Osteoblast (primary cell): ENCODE data around the gene SHISA6. TPM values are rescaled to one million over a fixed set of nuclear protein-coding genes. Genes with fewer than 3 reads are reported as not detected.

Experiments
- DNase-seq: peaks from one replicate; pipeline ENCODE4 v3.0.0; 2011; ENCODE audit warnings: low spot score, mixed read lengths; ENCODE audit not compliant: insufficient read length; ENCODE audit errors: missing footprints
- H2AFZ ChIP-seq: 2 replicates; pipeline ENCODE4 v1.6.0; 2011; ENCODE audit warnings: mild to moderate bottlenecking, low read length
- H3K27ac ChIP-seq: 2 replicates; pipeline ENCODE4 v1.5.1; 2011; ENCODE audit warnings: mild to moderate bottlenecking, low read depth, low read length, moderate library complexity
- H3K27me3 ChIP-seq: 2 replicates; pipeline ENCODE4 v1.6.0; 2012; ENCODE audit warnings: mild to moderate bottlenecking, control low read depth, inconsistent platforms, low read length, moderate library complexity; ENCODE audit not compliant: insufficient read depth
- H3K36me3 ChIP-seq: 2 replicates; pipeline ENCODE4 v1.5.1; 2011; ENCODE audit warnings: mild to moderate bottlenecking, low read length, control low read depth, moderate library complexity; ENCODE audit not compliant: insufficient read depth
- H3K4me1 ChIP-seq: 2 replicates; pipeline ENCODE4 v1.5.1; 2011; ENCODE audit warnings: mild to moderate bottlenecking, low read length, control low read depth, moderate library complexity; ENCODE audit not compliant: insufficient read depth
- H3K4me2 ChIP-seq: 2 replicates; pipeline ENCODE4 v1.6.0; 2011; ENCODE audit warnings: mild to moderate bottlenecking, low read length; ENCODE audit not compliant: insufficient read depth
- H3K4me3 ChIP-seq: fragments of 200-600 bp; sonication (generic); 3 replicates; pipeline ENCODE4 v1.5.1; 2012; ENCODE audit warnings: mild to moderate bottlenecking, low read length, inconsistent platforms; ENCODE audit not compliant: insufficient read depth
- H3K79me2 ChIP-seq: 2 replicates; pipeline ENCODE4 v1.6.0; 2012; ENCODE audit warnings: mild to moderate bottlenecking, low read length, control low read depth, inconsistent platforms; ENCODE audit not compliant: insufficient read depth
- H3K9me3 ChIP-seq: 2 replicates; pipeline ENCODE4 v1.5.1; 2011; ENCODE audit warnings: low read depth, low read length, control low read depth
- H4K20me1 ChIP-seq: 2 replicates; pipeline ENCODE4 v1.6.0; 2012; ENCODE audit warnings: mild to moderate bottlenecking, low read length, control low read depth; ENCODE audit not compliant: insufficient read depth
- total RNA-seq: library from RNA; depleted of rRNA; stranded (reverse); fragments of >200 nt; gene quantifications from 2 replicates; pipeline ENCODE4 v1.2.3, GENCODE V29; 2012
- TF ChIP-seq, protein P1 (sequence below): IDR thresholded peaks from 2 replicates; pipeline ENCODE4 v1.5.1; 2011; ENCODE audit warnings: mild to moderate bottlenecking, low read depth, low read length, moderate library complexity; ENCODE audit errors: extremely low read depth

Gene SHISA6
- total RNA-seq, 1 donor, result not detected

DNA sequence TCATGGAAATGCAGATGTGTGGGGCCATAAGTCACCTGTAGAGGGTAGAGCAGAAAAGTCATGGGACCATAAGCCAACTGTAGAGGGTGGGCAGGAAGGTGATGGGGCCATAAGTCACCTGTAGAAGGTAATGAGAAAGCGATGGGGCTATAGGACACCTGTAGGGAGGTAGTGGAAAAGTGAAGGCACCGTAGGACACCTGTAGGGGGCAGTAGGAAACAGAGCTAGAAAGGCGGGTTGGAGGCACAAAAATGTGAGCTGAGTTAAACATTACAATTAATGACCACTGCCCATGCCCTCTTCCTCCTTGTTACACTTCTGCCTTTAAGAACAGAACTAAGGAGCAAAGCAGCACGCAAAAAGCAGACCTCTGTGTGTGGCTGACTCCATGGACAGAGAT, 150.1 kb downstream of the SHISA6 start:
- DNase-seq, result no peak
- peaks cover 4% of the 10 kb centered on the region for H3K9me3 ChIP-seq
- H3K4me1 ChIP-seq, result no peaks in the 10 kb centered on the region
- TF ChIP-seq, protein P1, sequence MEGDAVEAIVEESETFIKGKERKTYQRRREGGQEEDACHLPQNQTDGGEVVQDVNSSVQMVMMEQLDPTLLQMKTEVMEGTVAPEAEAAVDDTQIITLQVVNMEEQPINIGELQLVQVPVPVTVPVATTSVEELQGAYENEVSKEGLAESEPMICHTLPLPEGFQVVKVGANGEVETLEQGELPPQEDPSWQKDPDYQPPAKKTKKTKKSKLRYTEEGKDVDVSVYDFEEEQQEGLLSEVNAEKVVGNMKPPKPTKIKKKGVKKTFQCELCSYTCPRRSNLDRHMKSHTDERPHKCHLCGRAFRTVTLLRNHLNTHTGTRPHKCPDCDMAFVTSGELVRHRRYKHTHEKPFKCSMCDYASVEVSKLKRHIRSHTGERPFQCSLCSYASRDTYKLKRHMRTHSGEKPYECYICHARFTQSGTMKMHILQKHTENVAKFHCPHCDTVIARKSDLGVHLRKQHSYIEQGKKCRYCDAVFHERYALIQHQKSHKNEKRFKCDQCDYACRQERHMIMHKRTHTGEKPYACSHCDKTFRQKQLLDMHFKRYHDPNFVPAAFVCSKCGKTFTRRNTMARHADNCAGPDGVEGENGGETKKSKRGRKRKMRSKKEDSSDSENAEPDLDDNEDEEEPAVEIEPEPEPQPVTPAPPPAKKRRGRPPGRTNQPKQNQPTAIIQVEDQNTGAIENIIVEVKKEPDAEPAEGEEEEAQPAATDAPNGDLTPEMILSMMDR, result no peak
- H3K79me2 ChIP-seq, result no peaks in the 10 kb centered on the region
- H3K36me3 ChIP-seq, result no peaks in the 10 kb centered on the region
- no peak overlapping the region for H3K4me2 ChIP-seq
- H2AFZ ChIP-seq, result no peak overlapping the region
- H4K20me1 ChIP-seq, result no peaks in the 10 kb centered on the region
- no peaks in the 10 kb centered on the region for H3K27me3 ChIP-seq
- no peak overlapping the region for H3K4me3 ChIP-seq
- H3K27ac ChIP-seq, result no peak overlapping the region

DNA sequence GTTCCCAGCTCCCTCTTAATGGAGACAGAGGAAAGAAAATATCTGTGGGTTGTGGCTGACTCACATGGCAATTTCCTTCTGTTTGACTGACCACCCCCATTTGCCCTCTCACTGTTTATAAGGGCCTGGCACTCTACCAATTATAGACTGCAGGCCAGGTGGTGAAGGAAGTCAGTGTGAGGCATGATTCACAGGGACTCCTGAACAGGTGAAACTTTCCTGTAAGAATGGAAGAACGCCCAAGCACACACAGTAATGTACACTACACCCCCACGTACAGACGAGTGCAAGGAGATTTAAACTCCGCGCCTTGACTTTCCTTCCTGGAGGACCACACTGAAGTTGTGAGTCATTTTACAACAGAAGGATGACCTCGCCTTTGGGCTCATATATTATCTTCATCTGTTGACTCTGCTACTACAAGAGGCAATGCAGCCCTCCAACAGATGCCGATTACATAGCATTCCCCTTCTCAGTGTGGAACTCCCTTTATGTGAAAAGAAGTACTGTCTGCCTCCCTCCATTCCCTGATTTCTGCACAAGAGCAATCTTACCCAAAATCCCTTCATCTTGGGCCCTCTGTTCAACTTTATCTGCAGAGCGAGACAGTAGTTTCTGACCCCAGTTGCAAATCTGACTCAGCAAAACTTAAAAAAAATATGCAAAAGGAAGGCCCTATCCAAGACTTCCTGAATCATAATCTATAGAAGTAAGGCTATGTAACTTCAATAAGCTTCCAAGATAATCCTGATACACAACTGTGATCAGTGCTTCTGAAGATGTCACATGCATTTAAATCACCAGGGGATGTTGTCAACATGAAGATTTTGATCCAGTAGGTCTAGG, 163.6 kb downstream of the SHISA6 start:
- Histone ChIP-seq H3K36me3 (no peaks in the 10 kb centered on the region), H4K20me1 (no peaks in the 10 kb centered on the region), H3K79me2 (no peaks in the 10 kb centered on the region), H3K4me2 (no peak overlapping the region), H3K4me3 (no peak overlapping the region), H3K27me3 (no peaks in the 10 kb centered on the region), H3K27ac (no peak overlapping the region), H2AFZ (no peak overlapping the region), H3K4me1 (no peaks in the 10 kb centered on the region), H3K9me3 (peaks cover 4% of the 10 kb centered on the region)
- TF ChIP-seq, protein P1, result no peak
- DNase-seq, result no peak

DNA sequence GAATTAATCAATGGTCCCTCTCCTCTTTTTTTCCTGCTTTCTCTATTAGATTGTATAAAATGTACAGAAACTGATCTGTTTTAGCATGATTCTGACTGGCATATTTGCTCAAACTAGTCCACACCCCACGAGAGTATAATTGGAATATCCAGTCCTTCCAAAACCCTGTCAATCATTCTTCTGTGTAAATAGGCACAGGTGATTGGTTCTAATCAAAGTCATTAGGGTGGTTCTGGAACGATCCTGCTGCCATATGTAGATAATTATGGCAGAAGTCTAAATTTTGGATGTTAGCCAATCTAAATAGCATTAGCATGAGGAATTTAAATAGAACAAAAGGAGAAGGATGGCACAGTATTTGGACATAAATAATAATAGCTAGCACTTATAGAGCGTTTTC, 165.7 kb downstream of the SHISA6 start:
- no peaks in the 10 kb centered on the region for H3K36me3 ChIP-seq

DNA sequence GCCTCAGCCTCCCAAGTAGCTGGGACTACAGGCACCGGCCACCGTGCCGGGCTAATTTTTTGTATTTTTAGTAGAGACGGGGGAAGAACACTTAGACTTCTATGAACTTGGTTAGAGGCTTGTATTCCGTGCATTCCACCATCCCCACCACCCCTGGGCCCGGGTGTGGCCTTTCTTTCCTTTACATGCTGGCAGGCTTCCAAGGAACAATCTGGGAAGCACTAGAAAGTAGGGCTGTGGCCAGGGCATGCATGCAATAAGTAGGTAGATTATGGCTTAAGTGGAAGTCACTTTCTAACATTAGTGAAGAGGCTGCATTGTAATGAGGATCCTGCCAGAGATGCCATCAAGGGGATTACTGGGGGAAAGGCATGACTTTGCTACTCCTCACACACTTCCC, 171.6 kb downstream of the SHISA6 start:
- no peaks in the 10 kb centered on the region for H3K27me3 ChIP-seq
- TF ChIP-seq, protein P1, result no peak

More for the DNA sequence above, 165.7 kb downstream of the SHISA6 start:
- Histone ChIP-seq H3K9me3 (peaks cover 4% of the 10 kb centered on the region), H3K4me1 (no peaks in the 10 kb centered on the region), H3K27me3 (no peaks in the 10 kb centered on the region), H3K79me2 (no peaks in the 10 kb centered on the region), H3K27ac (no peak overlapping the region), H2AFZ (no peak overlapping the region), H3K4me3 (no peak overlapping the region), H4K20me1 (no peaks in the 10 kb centered on the region), H3K4me2 (no peak overlapping the region)
- TF ChIP-seq, protein P1, result no peak
- DNase-seq, result no peak

More for the DNA sequence above, 171.6 kb downstream of the SHISA6 start:
- Histone ChIP-seq H3K27ac (no peak overlapping the region), H2AFZ (no peak overlapping the region), H3K4me1 (no peaks in the 10 kb centered on the region), H3K36me3 (no peaks in the 10 kb centered on the region), H3K4me3 (no peak overlapping the region), H3K9me3 (no peaks in the 10 kb centered on the region), H4K20me1 (no peaks in the 10 kb centered on the region), H3K4me2 (no peak overlapping the region), H3K79me2 (no peaks in the 10 kb centered on the region)
- DNase-seq, result no peak
